ENCODE results near the gene SCRN1. TPM values are rescaled to one million over a fixed set of nuclear protein-coding genes. Genes with fewer than 3 reads are reported as not detected.

The SCRN1 gene
- total RNA-seq, 1 experiment from 2014 or later = 88.6 TPM

DNA sequence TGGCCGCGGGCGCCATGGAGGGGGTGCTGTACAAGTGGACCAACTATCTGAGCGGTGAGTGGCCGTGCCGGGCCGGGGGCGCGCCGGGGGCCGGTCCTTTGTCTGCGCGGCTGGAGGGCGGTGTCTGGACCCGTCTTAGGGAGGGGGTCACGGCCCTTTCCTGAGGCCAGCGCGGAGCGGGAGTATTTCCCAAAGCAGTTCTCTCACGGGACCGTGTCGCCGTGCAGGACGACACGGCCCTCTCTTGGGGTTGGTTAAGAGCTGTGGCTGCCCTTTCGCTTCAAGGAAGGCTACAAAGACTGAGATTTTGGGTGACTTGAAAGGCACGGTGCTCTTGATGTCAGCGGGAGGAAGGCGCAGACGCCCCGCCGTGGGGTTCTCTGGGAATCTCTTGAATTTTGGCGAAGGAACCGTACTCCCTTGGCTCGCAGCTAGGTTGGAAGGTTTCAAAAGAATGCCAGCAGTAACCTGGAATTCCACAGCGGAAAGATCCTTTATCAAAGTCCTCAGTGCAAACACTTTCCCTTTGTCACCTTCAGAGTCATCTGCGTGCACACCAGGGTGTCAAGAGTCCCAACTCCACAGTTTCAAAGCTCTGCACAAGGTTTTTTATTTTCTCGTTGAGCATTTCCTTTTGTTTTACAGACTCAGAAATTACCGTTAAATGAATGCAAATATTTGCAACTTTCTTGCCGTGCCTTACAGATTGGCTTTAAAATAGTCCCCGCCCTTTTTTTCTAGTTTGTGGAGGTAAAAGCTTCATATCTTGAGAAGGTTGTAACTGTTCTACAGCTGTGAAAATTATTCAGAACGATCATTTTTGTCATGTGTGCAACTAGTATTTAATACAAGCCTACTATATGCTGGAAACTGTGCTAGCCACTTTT lies 39.4 kb upstream of the SCRN1 start:
- no peaks in the 10 kb centered on the region for H3K9me3 ChIP-seq (ENCODE audit: low read length)
- H3K36me3 ChIP-seq (ENCODE audit: insufficient read depth, low read length) = peaks cover 10% of the 10 kb centered on the region; the same call in 1 of the 2 replicates
- peak overlapping the region; percentile 55 for H2AFZ ChIP-seq (ENCODE audit: low read length)
- no peaks in the 10 kb centered on the region for H3K9me2 ChIP-seq (replicated peaks; ENCODE audit: insufficient read depth, low read length)
- peak overlapping the region; percentile 88 for H3K27ac ChIP-seq (ENCODE audit: low read length)
- peak overlapping the region; percentile 76 for H3K4me3 ChIP-seq (ENCODE audit: low read length)
- no peaks in the 10 kb centered on the region for H4K20me1 ChIP-seq (ENCODE audit: insufficient read depth, low read depth, low read length)
- H3K9ac ChIP-seq (ENCODE audit: low read length) = peak overlapping the region; percentile 84
- no peaks in the 10 kb centered on the region for H3K27me3 ChIP-seq (ENCODE audit: low read length)
- peaks cover 82% of the 10 kb centered on the region for H3K79me2 ChIP-seq (ENCODE audit: low read length)
- peak; percentile 81 for DNase-seq
- H3K4me1 ChIP-seq (ENCODE audit: low read length) = peaks cover 54% of the 10 kb centered on the region
- peak overlapping the region; percentile 86 for H3K4me2 ChIP-seq (ENCODE audit: low read depth, low read length, poor library complexity, severe bottlenecking)

GRCh38 chr7:30028216-30028748 lies 38.7 kb upstream of the SCRN1 start, which contains the start of gene PLEKHA8:
Gene PLEKHA8 (plus strand): TSS chr7:30028412. CDS start chr7:30028763, 351 bp downstream.
- peak; percentile 98 for DNase-seq
- H2AFZ ChIP-seq (ENCODE audit: low read length) = peak within 1 kb of the TSS; percentile 55
- no peaks in the 10 kb centered on the region for H3K27me3 ChIP-seq (ENCODE audit: low read length)
- peaks cover 83% of the 10 kb centered on the region for H3K79me2 ChIP-seq (ENCODE audit: low read length)
- no peaks in the 10 kb centered on the region for H4K20me1 ChIP-seq (ENCODE audit: insufficient read depth, low read depth, low read length)
- H3K9me2 ChIP-seq (replicated peaks; ENCODE audit: insufficient read depth, low read length) = no peaks in the 10 kb centered on the region
- H3K4me2 ChIP-seq (ENCODE audit: low read depth, low read length, poor library complexity, severe bottlenecking) = peak within 1 kb of the TSS; percentile 86
- no peaks in the 10 kb centered on the region for H3K9me3 ChIP-seq (ENCODE audit: low read length)
- peak within 1 kb of the TSS; percentile 76 for H3K4me3 ChIP-seq (ENCODE audit: low read length)
- peak within 1 kb of the TSS; percentile 84 for H3K9ac ChIP-seq (ENCODE audit: low read length)
- H3K36me3 ChIP-seq (ENCODE audit: insufficient read depth, low read length) = peaks cover 13% of the 10 kb centered on the region; the same call in 1 of the 2 replicates
- H3K4me1 ChIP-seq (ENCODE audit: low read length) = peaks cover 61% of the 10 kb centered on the region
- H3K27ac ChIP-seq (ENCODE audit: low read length) = peak within 1 kb of the TSS; percentile 88

- peaks cover 64% of the 10 kb centered on the region for H3K4me1 ChIP-seq (ENCODE audit: low read length)
- H3K9me2 ChIP-seq (replicated peaks; ENCODE audit: insufficient read depth, low read length) = no peaks in the 10 kb centered on the region
- peak overlapping the region; percentile 10 for H2AFZ ChIP-seq (ENCODE audit: low read length)
- H3K4me2 ChIP-seq (ENCODE audit: low read depth, low read length, poor library complexity, severe bottlenecking) = peak overlapping the region; percentile 86
- H3K9me3 ChIP-seq (ENCODE audit: low read length) = no peaks in the 10 kb centered on the region
- peak overlapping the region; percentile 88 for H3K27ac ChIP-seq (ENCODE audit: low read length)
- peak overlapping the region; percentile 84 for H3K9ac ChIP-seq (ENCODE audit: low read length)
- H3K27me3 ChIP-seq (ENCODE audit: low read length) = no peaks in the 10 kb centered on the region
- H3K4me3 ChIP-seq (ENCODE audit: low read length) = peak overlapping the region; percentile 76
- no peaks in the 10 kb centered on the region for H4K20me1 ChIP-seq (ENCODE audit: insufficient read depth, low read depth, low read length)
- peaks cover 8% of the 10 kb centered on the region; the same call in 1 of the 2 replicates for H3K36me3 ChIP-seq (ENCODE audit: insufficient read depth, low read length)
- DNase-seq = no peak
- peaks cover 83% of the 10 kb centered on the region for H3K79me2 ChIP-seq (ENCODE audit: low read length)
Measured at GRCh38 chr7:30027740-30028215, 38.2 kb upstream of the SCRN1 start.

- H3K27me3 ChIP-seq (ENCODE audit: low read length) = no peaks in the 10 kb centered on the region
- H3K4me1 ChIP-seq (ENCODE audit: low read length) = peaks cover 64% of the 10 kb centered on the region
- H3K9ac ChIP-seq (ENCODE audit: low read length) = peak overlapping the region; percentile 84
- peaks cover 7% of the 10 kb centered on the region; the same call in 1 of the 2 replicates for H3K36me3 ChIP-seq (ENCODE audit: insufficient read depth, low read length)
- H3K9me2 ChIP-seq (replicated peaks; ENCODE audit: insufficient read depth, low read length) = no peaks in the 10 kb centered on the region
- peak overlapping the region; percentile 76 for H3K4me3 ChIP-seq (ENCODE audit: low read length)
- peak overlapping the region; percentile 86 for H3K4me2 ChIP-seq (ENCODE audit: low read depth, low read length, poor library complexity, severe bottlenecking)
- H2AFZ ChIP-seq (ENCODE audit: low read length) = peak overlapping the region; percentile 10; the same call in 1 of the 2 replicates
- H4K20me1 ChIP-seq (ENCODE audit: insufficient read depth, low read depth, low read length) = no peaks in the 10 kb centered on the region
- peak; percentile 87 for DNase-seq
- no peaks in the 10 kb centered on the region for H3K9me3 ChIP-seq (ENCODE audit: low read length)
- peaks cover 83% of the 10 kb centered on the region for H3K79me2 ChIP-seq (ENCODE audit: low read length)
- peak overlapping the region; percentile 88 for H3K27ac ChIP-seq (ENCODE audit: low read length)
Measured at GRCh38 chr7:30027065-30027456, 37.5 kb upstream of the SCRN1 start.

DNA sequence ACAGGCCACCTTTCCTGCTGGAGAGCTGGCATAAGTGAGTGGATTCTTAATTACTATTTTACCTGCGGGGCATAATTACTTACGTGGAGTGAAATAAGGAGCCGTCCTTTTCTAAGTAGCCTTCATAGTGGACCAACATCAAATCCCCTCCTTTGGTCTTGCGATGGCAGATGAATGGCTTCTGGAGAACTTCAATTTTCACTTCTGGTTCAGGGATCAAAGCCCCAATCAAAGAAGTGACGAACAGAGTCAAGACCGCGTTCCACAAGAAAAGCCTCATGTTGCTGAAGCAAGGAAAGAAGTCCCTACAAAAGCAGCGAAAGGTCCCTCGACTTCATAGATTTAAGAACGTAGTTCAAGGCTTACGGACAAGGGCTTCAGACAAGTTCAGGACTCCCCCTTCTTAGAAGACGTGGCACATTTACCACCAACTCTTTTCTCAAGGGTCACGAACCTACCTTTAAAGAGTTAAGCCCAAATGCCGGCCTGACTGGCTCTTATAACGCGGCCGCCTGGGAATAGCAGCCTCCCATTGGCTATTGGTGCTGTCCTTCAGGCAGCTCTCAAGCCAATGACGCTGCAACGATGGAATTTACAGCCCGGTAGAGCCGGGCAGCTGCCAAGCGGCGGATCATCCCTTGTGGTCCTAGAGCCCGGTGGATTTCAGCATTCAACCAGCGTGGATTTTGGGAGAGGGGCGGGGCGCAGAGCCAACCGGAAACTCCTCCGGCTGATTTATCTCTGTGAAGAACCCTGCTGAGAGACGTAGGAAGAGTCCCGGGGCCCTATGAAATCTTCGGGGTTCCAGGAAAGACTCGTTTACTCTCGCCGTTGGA lies 36.8 kb upstream of the SCRN1 start, which contains the start of gene FKBP14:
Gene FKBP14 (minus strand): TSS at position 474 of the 836 bp plus-strand sequence. CDS start 194 bp downstream, at position 280.
- peaks cover 83% of the 10 kb centered on the region for H3K79me2 ChIP-seq (ENCODE audit: low read length)

GRCh38 chr7:30023524-30023923 lies 33.9 kb upstream of the SCRN1 start:
- H3K9me2 ChIP-seq (replicated peaks; ENCODE audit: insufficient read depth, low read length) = no peaks in the 10 kb centered on the region
- H2AFZ ChIP-seq (ENCODE audit: low read length) = no peak overlapping the region
- peak overlapping the region; percentile 76; the same call in 1 of the 2 replicates for H3K4me3 ChIP-seq (ENCODE audit: low read length)
- H3K27me3 ChIP-seq (ENCODE audit: low read length) = no peaks in the 10 kb centered on the region
- peaks cover 59% of the 10 kb centered on the region for H3K4me1 ChIP-seq (ENCODE audit: low read length)
- no peaks in the 10 kb centered on the region for H3K9me3 ChIP-seq (ENCODE audit: low read length)
- peaks cover 73% of the 10 kb centered on the region for H3K79me2 ChIP-seq (ENCODE audit: low read length)
- H3K4me2 ChIP-seq (ENCODE audit: low read depth, low read length, poor library complexity, severe bottlenecking) = peak overlapping the region; percentile 86
- DNase-seq = no peak
- no peak overlapping the region for H3K9ac ChIP-seq (ENCODE audit: low read length)
- no peaks in the 10 kb centered on the region for H4K20me1 ChIP-seq (ENCODE audit: insufficient read depth, low read depth, low read length)
- peaks cover 28% of the 10 kb centered on the region; the same call in 1 of the 2 replicates for H3K36me3 ChIP-seq (ENCODE audit: insufficient read depth, low read length)
- no peak overlapping the region for H3K27ac ChIP-seq (ENCODE audit: low read length)

More for the DNA sequence above, 36.8 kb upstream of the SCRN1 start, which contains the start of gene FKBP14:
- Histone ChIP-seq H3K27ac (ENCODE audit: low read length) (peak within 1 kb of the TSS; percentile 88), H3K4me1 (ENCODE audit: low read length) (peaks cover 63% of the 10 kb centered on the region), H3K27me3 (ENCODE audit: low read length) (no peaks in the 10 kb centered on the region), H2AFZ (ENCODE audit: low read length) (peak within 1 kb of the TSS; percentile 37), H3K4me2 (ENCODE audit: low read depth, low read length, poor library complexity, severe bottlenecking) (peak within 1 kb of the TSS; percentile 86), H3K36me3 (ENCODE audit: insufficient read depth, low read length) (peaks cover 11% of the 10 kb centered on the region; the same call in 1 of the 2 replicates), H3K9ac (ENCODE audit: low read length) (peak within 1 kb of the TSS; percentile 84), H3K9me3 (ENCODE audit: low read length) (no peaks in the 10 kb centered on the region), H4K20me1 (ENCODE audit: insufficient read depth, low read depth, low read length) (no peaks in the 10 kb centered on the region), H3K9me2 (replicated peaks; ENCODE audit: insufficient read depth, low read length) (no peaks in the 10 kb centered on the region), H3K4me3 (ENCODE audit: low read length) (peak within 1 kb of the TSS; percentile 76)
- peak; percentile 99 for DNase-seq

GRCh38 chr7:30022991-30023390 lies 33.4 kb upstream of the SCRN1 start:
- H3K9me3 ChIP-seq (ENCODE audit: low read length) = no peaks in the 10 kb centered on the region
- peaks cover 33% of the 10 kb centered on the region; the same call in 1 of the 2 replicates for H3K36me3 ChIP-seq (ENCODE audit: insufficient read depth, low read length)
- H3K27ac ChIP-seq (ENCODE audit: low read length) = 0 out of 2 replicates have a peak overlapping the region, but pooled peaks have one; percentile 8
- no peaks in the 10 kb centered on the region for H3K27me3 ChIP-seq (ENCODE audit: low read length)
- H2AFZ ChIP-seq (ENCODE audit: low read length) = no peak overlapping the region
- peaks cover 72% of the 10 kb centered on the region for H3K79me2 ChIP-seq (ENCODE audit: low read length)
- peak overlapping the region; percentile 76; the same call in 1 of the 2 replicates for H3K4me3 ChIP-seq (ENCODE audit: low read length)
- H4K20me1 ChIP-seq (ENCODE audit: insufficient read depth, low read depth, low read length) = no peaks in the 10 kb centered on the region
- H3K4me2 ChIP-seq (ENCODE audit: low read depth, low read length, poor library complexity, severe bottlenecking) = peak overlapping the region; percentile 86
- H3K9ac ChIP-seq (ENCODE audit: low read length) = no peak overlapping the region
- no peaks in the 10 kb centered on the region for H3K9me2 ChIP-seq (replicated peaks; ENCODE audit: insufficient read depth, low read length)
- peaks cover 59% of the 10 kb centered on the region for H3K4me1 ChIP-seq (ENCODE audit: low read length)
- DNase-seq = no peak
